Gastroesophageal sphincter (tissue), 3 donors: ENCODE measurements around the gene TNIP2.

Experiments
- POLR2A ChIP-seq, 2 donors: fragments of 450-650 bp; IDR thresholded peaks; one replicate each; pipeline ENCODE4 v1.6.1; 2017; ENCODE audit warnings: antibody characterized with exemption in 2 of 2, mild to moderate bottlenecking in 2 of 2, moderate library complexity in 1 of 2
- TF ChIP-seq, protein P1 (sequence below), 4 experiments: fragments of 200-600 bp in 2 of 4; fragments of 450-650 bp in 2 of 4; sonication (generic) in 1 of 4; IDR thresholded peaks; one replicate each; pipeline ENCODE4 v1.5.1; 2017 to 2019; ENCODE audit warnings: antibody characterized with exemption in 4 of 4, mild to moderate bottlenecking in 2 of 4, moderate library complexity in 2 of 4

DNA sequence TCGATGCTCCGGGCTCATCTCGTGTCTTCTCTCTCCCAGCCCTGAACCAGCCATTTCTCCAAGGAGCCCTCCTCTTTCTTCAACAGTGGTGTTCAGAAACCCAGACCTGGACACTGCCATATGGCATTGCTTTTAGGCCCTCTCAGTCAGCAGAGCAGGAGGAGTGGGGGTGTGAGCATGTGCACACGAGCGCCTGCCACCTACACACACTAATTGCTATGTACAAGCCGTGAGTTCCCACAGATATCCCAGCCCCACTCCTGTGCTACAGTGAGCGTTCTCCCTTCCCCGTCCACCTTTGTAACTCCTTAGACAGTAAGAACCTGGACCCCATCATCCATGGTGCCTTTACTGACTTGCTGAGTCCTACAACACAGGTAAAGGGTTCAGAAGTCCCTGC, 53.8 kb downstream of the TNIP2 start:
- TF ChIP-seq, protein P1, sequence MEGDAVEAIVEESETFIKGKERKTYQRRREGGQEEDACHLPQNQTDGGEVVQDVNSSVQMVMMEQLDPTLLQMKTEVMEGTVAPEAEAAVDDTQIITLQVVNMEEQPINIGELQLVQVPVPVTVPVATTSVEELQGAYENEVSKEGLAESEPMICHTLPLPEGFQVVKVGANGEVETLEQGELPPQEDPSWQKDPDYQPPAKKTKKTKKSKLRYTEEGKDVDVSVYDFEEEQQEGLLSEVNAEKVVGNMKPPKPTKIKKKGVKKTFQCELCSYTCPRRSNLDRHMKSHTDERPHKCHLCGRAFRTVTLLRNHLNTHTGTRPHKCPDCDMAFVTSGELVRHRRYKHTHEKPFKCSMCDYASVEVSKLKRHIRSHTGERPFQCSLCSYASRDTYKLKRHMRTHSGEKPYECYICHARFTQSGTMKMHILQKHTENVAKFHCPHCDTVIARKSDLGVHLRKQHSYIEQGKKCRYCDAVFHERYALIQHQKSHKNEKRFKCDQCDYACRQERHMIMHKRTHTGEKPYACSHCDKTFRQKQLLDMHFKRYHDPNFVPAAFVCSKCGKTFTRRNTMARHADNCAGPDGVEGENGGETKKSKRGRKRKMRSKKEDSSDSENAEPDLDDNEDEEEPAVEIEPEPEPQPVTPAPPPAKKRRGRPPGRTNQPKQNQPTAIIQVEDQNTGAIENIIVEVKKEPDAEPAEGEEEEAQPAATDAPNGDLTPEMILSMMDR (IDR thresholded peaks at IDR 0.05): no peak
- no peak for TF ChIP-seq POLR2A (IDR thresholded peaks at IDR 0.05)
